Measurements from ENCODE around the gene APOL4. TPM values are rescaled to one million over a fixed set of nuclear protein-coding genes. Genes with fewer than 3 reads are reported as not detected.

The APOL4 gene
- total RNA-seq, 1 experiment from 2014 or later, result not detected

DNA sequence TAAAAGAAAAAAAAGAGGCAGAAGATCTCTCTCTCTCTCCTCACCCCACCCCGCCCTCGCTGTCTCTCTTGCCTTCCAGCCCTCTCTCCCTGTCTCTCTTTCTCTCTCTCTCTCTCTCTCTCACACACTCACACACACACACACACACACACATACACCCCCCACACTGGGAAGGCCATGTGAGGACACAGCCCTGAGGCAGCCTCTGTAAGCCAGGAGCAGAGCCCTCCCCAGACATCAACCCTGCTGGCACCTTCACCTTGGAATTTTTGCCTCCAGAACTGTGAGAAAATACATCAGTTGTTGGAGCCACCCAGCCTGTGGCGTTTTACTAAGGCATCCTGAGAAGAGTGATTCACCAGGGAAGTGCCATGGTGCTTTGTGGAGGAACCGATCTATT, 55.7 kb downstream of the APOL4 start:
- no peak for DNase-seq (ENCODE audit: low read depth)
- in situ Hi-C loops (cut with HindIII; ENCODE audit: low pct_unique_long_range_greater_than_20kb, low sequenced_read_pairs), result no loop called here

DNA sequence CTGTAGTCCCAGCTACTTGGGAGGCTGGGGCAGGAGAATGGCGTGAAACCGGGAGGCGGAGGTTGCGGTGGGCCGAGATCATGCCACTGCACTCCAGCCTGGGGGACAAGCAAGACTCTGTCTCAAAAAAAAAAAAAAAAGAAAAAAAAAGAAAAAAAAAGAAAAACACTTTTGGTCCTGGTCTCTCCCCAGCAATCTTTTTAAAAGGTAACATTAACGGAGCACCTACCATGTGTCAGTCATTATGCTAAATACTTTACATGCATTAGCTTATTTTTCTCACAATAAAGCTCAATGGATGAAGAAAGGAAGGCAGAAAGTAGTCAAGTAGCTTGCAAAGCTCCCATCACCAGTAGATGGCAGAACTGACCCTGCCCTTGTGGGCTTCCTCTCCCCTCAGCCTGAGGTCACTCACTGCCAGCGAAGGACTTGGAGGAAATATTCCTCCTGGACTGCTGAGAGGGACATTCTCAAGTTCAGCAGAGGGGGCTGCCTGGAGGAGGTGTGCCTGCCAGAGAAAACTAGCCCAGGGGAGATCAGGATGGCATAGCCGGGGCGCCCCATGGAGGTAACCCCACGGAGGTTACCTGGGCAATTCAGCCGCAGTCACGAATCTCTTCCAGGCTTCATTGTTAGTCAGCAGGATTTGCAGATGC, 56.6 kb downstream of the APOL4 start:
- DNase-seq (ENCODE audit: low read depth), result peak; percentile 70

DNA sequence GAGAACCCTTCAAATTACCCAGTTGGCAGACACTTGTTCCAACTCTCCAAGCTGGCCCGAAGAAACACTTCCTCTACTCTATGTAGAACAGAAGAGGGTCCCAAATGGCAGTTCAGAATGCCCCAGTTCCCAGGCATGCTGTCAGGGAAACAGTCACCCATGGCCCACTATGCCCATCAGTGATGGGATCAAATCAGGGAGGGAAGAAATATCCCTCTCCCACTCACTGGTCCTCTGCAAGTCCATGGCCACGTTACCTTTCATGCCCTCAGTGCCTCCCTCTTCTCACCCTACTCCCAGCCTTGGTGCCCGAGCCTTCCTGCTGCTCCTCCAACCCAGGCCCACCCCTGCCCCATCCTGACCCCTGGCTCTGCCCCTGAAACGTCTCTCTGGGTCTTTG, 57.7 kb downstream of the APOL4 start:
- no peak for DNase-seq (ENCODE audit: low read depth)
- in situ Hi-C loops (cut with HindIII; ENCODE audit: low pct_unique_long_range_greater_than_20kb, low sequenced_read_pairs), result no loop called here

More for the DNA sequence above, 56.6 kb downstream of the APOL4 start:
- in situ Hi-C loops (cut with HindIII; ENCODE audit: low pct_unique_long_range_greater_than_20kb, low sequenced_read_pairs), result no loop called here

DNA sequence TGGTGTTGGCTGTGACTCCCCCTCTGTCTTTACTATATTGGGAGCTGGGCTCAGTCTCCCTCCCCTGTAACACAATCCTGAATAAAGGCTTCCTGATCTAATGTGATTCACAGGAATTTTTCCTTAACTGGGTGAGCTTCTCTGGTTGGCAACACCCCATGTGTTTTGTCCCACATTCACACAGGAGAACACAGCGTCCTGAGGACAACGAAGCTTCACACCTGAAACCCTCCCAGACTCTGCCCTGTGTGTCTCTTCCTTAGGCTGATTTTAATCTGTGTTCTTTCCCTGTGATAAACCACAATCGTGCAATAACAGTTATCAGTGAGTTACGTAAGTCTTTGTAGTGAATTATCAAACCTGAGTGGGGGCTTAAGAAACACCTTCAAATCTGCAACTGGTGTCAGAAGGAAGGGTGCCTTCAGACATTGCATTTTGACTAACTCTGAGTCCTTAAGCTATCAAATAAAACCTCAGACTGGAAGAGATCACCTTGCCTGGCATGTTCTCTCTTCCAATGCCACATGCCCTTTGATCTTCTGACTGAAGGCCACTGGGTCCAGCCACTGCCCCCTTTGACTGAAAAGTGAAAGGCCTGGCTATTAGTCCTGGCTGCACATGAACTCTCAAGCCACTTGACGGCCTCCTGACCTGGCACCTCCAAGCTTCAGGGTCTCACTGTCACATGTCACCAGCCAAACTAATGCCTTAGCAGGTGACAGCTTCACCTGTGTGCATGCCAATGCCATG, 58.4 kb downstream of the APOL4 start:
- DNase-seq (ENCODE audit: low read depth), result no peak
- in situ Hi-C loops (cut with HindIII; ENCODE audit: low pct_unique_long_range_greater_than_20kb, low sequenced_read_pairs), result no loop called here

DNA sequence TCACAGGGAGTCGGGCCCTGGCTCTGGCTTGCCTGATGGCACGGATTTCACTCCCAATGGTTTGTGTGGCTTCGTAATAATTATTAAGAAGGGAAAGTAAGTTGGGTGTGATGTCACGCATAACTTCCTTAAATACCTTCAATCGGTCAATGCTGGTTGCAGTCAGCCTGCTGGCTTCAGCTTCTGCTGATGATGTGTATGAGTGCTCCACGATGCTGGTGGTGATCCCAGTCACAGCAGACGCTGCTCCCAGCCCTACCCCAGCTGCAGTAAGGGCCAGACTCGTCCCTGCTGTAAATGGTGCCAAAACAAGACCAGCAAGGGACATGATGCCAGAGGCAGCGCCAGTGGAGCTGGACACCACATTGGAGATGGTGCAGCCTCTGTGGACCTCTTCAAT, 60.1 kb downstream of the APOL4 start:
- DNase-seq (ENCODE audit: low read depth), result no peak
- in situ Hi-C loops (cut with HindIII; ENCODE audit: low pct_unique_long_range_greater_than_20kb, low sequenced_read_pairs), result no loop called here

Other genes with a start within 250 kb of the APOL4 start
- 40.4 and 61.5 TPM in 2 replicates for gene RBFOX2, start 173.0 kb downstream of the APOL4 start, total RNA-seq (2014; rRNA removed; shearing (Covaris generic); ENCODE audit: low replicate concordance)
- gene APOL3, start 41.1 kb downstream of the APOL4 start, total RNA-seq (2014; rRNA removed; shearing (Covaris generic); ENCODE audit: low replicate concordance), result 2.3 and 11.0 TPM in 2 replicates
- gene APOL2, start 37.7 kb upstream of the APOL4 start, total RNA-seq (2014; rRNA removed; shearing (Covaris generic); ENCODE audit: low replicate concordance), result 52.4 and 68.0 TPM in 2 replicates
- 27.0 and 28.7 TPM in 2 replicates for gene APOL1, start 51.3 kb upstream of the APOL4 start, total RNA-seq (2014; rRNA removed; shearing (Covaris generic); ENCODE audit: low replicate concordance)
- gene MYH9, start 186.2 kb upstream of the APOL4 start, total RNA-seq (2014; rRNA removed; shearing (Covaris generic); ENCODE audit: low replicate concordance), result 412 and 414 TPM in 2 replicates

Measured in Caki2 (cell line).